Measurements from ENCODE around the gene PPP1R36.

- no peak for TF ChIP-seq POLR2AphosphoS5 (IDR thresholded peaks at IDR 0.05)
- TF ChIP-seq EP300 (IDR thresholded peaks at IDR 0.05) = no peak
Observed at GRCh38 chr14:64573109-64573508, 23.3 kb downstream of the PPP1R36 start.

All from upper lobe of left lung (tissue), 4 donors.